ENCODE results near the gene BCL11A. TPM values are rescaled to one million over a fixed set of nuclear protein-coding genes. Genes with fewer than 3 reads are reported as not detected.

BCL11A gene
- total RNA-seq, 4 donors from 2014 or later, result 0.28 to 5.0 (median 1.1) TPM

DNA sequence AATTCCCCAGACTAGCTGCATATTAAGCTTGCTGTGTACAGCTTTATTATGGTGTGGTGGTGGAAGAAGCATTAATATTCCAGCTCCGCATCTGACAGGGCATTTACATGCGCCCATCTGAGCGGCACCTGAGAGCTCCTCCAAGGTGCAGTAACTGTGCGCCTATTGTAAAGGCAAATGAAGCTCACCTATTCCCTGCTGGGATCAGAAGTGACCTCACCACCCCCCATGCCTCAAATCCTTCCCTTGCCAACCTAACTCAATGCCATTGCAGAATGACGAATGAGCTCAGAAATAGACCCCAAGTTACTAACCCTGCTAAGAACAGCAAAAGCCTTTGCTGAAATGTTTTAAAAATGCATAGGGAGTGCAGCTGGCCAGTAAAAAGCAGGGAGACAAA, 14.3 kb downstream of the BCL11A start:
- DNase-seq (ENCODE audit: low spot score) (no peak), ATAC-seq (ENCODE audit: low FRiP score) (no peak)
- TF ChIP-seq, protein P1, sequence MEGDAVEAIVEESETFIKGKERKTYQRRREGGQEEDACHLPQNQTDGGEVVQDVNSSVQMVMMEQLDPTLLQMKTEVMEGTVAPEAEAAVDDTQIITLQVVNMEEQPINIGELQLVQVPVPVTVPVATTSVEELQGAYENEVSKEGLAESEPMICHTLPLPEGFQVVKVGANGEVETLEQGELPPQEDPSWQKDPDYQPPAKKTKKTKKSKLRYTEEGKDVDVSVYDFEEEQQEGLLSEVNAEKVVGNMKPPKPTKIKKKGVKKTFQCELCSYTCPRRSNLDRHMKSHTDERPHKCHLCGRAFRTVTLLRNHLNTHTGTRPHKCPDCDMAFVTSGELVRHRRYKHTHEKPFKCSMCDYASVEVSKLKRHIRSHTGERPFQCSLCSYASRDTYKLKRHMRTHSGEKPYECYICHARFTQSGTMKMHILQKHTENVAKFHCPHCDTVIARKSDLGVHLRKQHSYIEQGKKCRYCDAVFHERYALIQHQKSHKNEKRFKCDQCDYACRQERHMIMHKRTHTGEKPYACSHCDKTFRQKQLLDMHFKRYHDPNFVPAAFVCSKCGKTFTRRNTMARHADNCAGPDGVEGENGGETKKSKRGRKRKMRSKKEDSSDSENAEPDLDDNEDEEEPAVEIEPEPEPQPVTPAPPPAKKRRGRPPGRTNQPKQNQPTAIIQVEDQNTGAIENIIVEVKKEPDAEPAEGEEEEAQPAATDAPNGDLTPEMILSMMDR (IDR thresholded peaks at IDR 0.05), result no peak

DNA sequence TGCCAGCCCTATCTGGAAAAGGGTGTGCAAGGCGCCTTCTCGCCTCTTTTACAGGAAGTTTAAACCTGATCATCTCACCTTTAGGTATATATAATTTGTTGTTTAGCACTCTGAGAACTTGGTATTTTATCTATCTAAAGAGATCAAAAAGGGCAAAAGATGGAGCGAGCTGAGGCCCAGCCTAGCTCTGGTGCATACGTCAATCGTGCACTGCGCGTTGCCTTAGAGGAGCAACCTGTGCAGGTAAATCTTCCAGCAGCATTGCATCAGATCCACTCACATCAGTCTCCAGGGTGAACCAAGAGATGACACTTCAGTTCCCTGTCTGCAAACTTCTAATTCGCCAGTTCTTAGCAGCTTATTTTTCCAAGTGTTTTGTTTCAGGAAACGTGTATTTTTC, 15.4 kb downstream of the BCL11A start:
- no peak for DNase-seq (ENCODE audit: low spot score)
- TF ChIP-seq, protein P1 (IDR thresholded peaks at IDR 0.05), result no peak
- no peak for ATAC-seq (ENCODE audit: low FRiP score)

DNA sequence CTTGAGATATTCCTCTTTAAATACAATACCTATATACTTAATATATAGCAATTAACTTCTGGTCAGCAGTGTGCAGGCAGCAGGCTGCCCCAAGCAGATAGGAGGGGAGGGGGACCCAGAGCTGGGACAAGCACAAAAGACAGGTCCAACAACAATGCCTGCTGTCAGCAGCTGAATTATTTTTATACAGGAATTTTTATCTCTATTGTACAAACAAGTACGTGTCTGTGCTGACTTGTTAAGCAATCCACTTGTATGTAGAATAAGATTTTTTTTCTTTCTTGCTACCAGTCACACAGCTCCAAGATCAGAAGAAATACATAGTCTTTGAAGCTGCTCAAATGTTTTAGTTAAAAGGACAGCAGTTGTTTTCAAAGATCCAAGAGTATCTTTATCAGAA, 16.7 kb downstream of the BCL11A start:
- TF ChIP-seq, protein P1 (IDR thresholded peaks at IDR 0.05), result no peak
- ATAC-seq (ENCODE audit: low FRiP score) (no peak), DNase-seq (ENCODE audit: low spot score) (no peak)

GRCh38 chr2:60535685-60536312, 17.7 kb downstream of the BCL11A start:
- TF ChIP-seq, protein P1 (IDR thresholded peaks at IDR 0.05), result no peak
- no peak for ATAC-seq (ENCODE audit: low FRiP score)
- DNase-seq (ENCODE audit: low spot score), result no peak

DNA sequence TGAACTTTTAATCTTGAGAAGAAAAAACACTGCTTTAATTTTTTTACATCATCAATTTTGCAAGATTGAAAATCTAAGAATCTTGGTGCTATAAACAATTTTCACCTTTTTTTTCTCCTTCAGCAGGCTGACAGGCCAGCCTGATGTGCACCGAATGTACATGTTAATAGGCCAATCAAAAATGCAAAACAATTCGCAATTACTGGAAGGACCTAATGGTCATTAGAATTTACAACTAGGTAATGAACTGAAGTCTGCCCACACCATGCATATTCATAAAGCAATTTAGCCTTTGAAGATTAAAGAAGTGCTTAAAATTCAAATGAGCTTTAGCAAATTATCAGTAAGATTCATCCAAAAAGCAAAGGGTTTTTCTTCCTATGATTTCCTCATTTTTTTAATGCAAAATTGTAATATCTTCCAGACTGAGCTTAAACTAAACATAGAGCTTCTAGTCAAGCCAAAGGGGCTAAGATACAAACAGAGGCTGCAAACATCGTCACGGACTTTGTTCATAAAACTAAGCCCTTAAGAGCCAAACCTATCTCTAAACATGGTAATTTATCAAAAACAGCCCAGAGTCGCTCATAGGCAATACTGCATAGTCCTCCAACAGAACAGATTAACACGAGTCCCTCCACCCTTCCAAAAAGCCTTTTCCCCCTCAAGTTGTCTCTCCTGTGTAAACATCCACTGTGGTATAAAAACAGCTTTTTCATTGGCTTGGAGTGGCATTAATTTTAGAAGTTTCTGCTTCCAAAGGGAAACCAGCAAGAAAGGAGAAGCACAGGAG, 18.4 kb downstream of the BCL11A start:
- no peak for DNase-seq (ENCODE audit: low spot score)
- TF ChIP-seq, protein P1 (IDR thresholded peaks at IDR 0.05), result no peak
- no peak for ATAC-seq (ENCODE audit: low FRiP score)

GRCh38 chr2:60534052-60534685, 19.3 kb downstream of the BCL11A start:
- DNase-seq (ENCODE audit: low spot score), result no peak
- TF ChIP-seq, protein P1 (IDR thresholded peaks at IDR 0.05), result no peak
- no peak for ATAC-seq (ENCODE audit: low FRiP score)
